Measurements from ENCODE around the gene CLIC6.
"Not testable (repeated sequence)": the region's sequence is repeated elsewhere in the genome, so short reads cannot be mapped to it uniquely, and the experiment has no call there.

The CLIC6 gene

DNA sequence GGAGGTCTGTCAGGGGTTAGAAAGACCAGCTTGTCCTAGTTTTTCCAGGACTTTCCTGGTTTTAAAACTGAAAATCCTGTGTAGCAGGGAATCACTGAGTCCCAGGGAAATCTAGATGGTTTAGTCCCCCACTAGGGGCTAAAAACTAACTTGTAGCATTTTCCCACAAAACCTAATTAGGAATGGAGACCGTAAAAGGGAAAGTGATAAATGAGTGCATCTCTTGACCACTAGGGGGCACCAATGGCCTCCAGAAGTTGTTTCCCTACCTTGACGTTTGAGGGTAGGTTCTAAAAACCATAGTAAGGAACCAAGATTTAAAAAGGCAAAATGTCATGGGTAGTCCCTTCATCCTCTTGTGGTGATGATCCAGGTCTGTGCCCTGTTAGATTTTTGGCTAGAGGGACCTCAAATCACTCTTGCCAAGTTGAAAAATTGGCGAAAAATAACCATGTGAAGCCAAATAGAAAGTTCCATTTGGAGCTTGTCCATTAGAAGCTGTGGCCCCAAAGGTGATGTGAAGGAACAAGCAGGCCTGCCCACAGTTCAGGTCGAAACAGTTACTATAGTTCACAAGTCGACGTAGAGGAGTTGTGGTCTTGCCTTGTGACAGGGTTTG lies 24.5 kb downstream of the CLIC6 start:
- peak; percentile 47 to 51 for DNase-seq

DNA sequence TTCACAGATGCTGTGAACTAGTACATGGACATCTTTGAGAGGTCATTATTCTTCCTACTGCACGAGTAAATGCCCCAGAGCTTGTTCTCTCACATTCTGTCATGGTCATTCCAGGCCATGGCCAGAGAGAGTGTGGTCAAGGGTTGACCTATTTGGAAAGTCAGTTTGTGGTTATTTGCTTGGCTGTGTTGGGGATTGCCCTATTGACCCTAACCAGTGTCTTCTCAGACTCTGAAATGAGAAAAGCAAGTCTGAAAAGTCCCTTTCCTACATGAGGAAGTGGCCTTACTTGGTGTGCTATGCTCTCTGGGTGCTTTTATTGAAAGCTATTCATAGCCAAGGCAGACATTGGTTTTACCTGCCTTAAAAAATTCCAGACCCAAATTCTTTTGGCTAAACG lies 26.6 kb downstream of the CLIC6 start:
- no peak for DNase-seq

DNA sequence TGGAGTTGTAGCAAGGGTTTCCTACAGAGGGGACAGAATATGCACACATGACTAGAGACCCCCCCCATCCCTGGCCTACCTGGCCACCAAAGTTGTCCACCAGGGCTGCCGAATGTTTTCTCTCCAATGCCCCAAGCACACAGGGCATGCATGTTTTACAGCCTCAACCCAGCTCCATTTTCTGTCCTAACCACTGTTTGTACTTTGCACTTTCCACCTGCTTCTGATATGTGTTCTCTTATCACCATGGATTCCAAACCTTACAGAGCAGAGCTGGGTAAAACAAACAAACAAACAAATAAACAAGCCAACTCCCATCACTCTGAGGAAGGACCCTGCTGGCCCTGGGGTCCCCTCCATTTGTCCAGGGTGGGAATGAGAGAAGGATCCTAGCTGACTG lies 27.3 kb downstream of the CLIC6 start:
- no peak for DNase-seq

- DNase-seq: no peak
Measured at GRCh38 chr21:34697826-34698225, 29.0 kb downstream of the CLIC6 start.

DNA sequence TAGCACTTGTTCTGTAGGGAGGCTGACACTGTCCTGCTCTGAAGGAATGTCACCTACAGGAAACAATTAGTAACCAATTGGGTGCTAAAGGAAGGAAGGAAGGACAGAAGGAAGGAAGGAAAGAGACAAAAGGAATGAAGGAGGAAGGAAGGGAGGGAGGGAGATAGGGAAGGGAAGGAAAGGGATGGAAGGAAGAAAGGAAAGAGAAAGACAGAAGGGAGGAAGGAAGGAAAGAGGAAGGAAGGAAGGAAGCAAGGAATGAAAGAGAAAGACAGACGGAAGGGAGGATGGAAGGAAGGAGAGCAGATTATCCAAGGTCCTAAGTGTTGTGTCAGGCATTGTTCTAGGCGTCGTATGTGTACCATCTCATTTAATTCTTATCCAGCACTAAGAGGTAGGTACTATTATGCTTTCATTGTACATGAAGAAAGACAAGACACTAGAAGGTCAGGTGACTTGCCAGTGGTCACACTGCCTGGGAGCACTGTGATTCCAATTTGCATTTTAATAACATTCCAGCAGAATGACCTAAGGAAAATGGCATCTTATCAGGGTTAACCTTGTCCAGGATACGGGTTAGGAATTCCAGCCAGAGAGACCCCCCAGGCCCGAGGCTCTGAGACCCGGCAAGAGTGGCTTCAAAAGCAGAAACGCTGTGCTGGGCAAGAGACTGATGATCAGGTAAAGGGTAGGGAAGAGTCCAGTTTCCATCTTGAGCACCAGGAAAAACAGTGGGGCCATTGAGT lies 29.6 kb downstream of the CLIC6 start:
- no peak for DNase-seq

GRCh38 chr21:34700605-34701004 lies 31.8 kb downstream of the CLIC6 start:
- no peak for DNase-seq

- DNase-seq: no peak
Measured at GRCh38 chr21:34701726-34702125, 32.9 kb downstream of the CLIC6 start.

DNA sequence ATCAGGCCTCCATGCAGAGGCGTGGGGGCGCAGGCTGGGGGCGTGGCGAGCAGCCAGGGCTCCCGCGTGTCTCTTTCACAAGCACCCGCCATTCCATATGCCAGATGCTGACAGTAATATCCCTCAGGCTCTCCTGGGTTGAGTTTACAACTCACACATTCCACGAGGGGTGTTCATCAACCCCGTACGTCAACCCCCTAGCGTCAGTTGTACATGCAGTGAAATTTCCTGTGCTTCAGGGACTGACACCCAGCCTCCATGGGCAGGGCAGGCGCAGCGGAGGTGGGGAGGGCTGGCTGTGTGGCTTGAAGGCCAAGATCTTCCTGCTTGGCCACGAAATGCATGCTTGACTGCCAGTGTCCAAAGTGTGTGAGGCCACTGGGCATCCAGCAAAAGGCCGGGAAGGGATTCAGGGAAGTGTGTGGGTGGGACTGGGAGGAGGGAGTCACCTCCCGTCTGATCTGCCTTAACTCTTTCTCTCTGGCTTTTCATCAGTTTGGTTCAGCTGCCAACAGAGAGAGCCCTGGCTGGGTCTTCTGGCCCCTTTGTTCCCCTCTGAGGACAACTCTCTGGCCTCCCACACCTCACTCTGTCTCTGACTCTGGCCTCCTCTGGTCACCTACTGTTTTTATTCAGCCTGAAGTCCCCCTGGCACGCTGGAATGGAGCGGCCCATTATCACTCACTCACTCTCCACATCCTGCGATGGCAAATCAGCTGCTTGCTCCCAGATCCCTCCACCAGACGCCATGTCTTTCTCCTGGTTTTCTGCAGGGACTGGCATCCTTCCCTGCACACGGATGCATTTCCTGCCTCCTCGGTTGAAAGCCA lies 33.8 kb downstream of the CLIC6 start:
- DNase-seq: no peak

- DNase-seq: no peak
Measured at GRCh38 chr21:34703571-34703970, 34.8 kb downstream of the CLIC6 start.

DNA sequence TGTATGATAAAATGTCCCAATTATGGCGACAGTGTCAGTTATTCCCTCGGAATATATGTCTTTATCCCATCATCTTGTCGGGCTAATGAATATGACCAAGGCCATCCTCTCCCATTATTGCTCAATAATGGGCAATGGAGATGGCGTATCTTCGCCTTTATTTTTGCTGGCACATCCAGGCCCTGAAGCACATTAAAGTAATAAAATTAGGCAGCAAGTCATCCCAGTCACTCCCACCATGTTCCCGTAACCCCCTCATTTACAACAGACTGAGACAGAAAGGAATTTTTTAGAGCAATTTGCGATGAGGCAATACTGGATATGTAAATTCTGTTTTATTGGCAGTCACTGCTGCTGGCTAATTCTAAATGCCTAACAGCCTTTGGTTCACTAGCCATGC lies 35.3 kb downstream of the CLIC6 start:
- no peak for DNase-seq

DNA sequence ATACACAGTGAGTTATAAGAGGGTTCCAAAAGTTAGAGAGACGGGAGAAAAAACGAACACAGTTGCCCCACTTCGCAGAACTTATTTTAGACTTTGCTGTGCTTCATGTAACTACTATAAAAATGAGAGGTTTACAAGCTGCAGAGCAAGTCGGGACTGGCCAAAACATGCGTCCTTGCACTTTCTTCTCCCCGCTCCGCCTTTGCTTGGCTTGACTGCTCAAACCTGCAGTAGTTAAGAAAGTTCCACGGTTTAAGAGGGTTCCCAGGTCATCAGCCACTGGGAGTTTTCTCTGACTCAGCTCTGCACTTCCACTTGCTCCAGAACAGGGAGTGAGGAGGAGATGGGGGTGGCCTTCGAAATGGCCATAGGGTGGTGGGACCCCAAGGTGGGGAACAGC lies 36.2 kb downstream of the CLIC6 start:
- no peak for DNase-seq

DNA sequence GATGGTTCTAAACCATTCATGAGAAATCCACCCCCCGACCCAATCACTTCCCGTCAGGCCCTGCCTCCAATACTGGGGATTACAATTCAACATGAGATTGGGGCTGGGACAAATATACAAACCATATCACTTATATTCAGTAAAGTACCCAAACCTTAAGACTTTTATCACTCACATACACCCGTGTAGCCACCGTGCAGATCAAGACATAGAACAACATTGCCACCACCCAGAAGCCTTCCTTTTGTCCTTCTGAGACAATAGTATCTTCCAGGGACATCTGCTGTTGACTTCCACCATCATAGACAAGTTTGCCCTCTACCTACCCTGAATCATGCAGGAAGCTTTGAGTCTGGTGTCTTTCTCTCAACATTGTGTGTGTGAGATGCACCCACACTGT lies 37.5 kb downstream of the CLIC6 start:
- no peak for DNase-seq

GRCh38 chr21:34707876-34708325 lies 39.1 kb downstream of the CLIC6 start:
- no peak for DNase-seq

GRCh38 chr21:34713621-34714020 lies 44.8 kb downstream of the CLIC6 start:
- DNase-seq: no peak

GRCh38 chr21:34715518-34715917 lies 46.7 kb downstream of the CLIC6 start:
- DNase-seq: no peak

DNA sequence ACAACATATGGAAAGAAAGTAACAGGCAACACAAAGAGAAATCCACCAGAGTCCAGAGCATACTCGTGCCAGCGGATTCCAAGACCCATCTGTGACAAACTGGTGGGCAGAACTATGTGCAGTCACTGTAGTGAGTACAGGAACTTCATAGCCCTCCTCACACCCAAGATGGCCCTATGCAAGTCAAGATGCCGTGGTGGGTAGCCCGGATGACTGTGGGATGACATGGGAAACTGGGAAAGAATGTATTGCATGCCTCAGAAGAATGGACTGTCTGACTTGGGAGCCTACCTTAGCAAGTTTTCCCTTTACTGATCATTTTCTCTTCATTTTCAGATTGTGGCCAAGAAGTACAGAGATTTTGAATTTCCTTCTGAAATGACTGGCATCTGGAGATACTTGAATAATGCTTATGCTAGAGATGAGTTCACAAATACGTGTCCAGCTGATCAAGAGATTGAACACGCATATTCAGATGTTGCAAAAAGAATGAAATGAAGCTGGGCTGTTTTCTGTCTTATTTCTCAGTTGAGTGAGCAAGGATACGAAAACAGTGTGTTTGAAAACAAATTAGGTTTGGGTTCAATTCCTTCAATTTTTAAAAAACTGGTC lies 47.3 kb downstream of the CLIC6 start:
- no peak for DNase-seq

DNA sequence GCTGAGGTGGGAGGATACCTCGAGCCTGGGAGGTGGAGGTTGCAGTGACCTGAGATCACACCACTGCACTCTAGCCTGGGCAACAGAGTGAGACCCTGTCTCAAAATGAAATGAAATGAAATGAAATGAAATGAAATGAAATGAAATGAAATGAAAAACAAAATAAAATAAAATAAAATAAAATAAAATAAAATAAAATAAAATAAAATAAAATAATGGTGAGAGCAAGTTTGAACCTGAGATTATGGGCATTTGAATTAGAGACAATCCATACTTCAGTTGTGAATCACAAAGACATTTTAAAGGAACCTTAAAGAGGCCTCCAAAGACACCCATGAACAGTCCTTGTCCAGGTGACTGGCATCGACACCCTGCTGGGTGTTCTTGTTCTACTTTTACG lies 49.7 kb downstream of the CLIC6 start:
- not testable (repeated sequence) for DNase-seq

DNA sequence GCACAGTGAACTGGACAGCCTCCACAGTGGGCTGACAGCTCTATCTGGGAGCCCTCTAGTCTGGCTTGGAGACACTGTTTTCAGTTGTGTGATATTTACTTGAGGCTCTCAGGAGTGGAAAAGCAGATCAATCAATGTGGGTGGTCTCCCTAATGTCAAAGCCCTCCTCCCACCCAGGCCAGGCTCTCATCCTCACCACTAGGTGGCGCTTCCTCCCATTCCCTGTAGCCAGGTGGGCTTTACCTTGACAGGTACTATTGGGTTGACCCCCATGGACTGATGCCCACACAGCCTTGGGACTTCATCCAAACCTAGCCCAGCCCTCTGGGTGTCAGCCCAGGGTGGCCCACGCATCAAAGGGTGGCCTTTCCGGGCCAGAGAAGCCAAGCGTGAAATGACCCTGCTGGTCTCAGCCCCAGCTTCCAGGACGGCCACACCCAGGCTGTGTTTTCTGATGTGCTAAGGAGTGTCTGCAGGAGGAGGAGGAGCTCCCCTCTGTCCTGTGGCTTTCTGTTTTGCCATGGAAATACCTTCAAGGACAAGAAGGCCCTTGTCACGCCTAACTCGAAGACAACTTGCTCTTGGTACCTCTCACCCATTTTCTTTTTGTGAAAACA lies 54.0 kb downstream of the CLIC6 start:
- peak; percentile 22 to 34 for DNase-seq

- DNase-seq: no peak
Measured at GRCh38 chr21:34724131-34724856, 55.5 kb downstream of the CLIC6 start.

DNA sequence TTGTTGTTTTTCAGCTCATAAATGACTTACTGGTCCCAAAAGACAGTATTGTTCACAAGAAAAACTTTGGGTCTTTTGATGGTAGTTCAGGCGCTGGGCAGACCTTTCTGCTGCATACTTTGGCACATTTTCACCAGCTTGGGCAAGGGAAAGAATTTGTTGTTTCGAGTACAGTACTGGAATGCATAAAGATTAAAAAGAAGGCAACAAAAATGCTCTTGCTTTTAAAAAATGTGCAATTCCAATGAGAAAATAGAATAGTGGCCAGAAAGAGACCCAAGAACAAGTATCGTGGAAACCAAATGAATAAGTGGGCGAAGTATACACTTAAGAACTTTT lies 56.0 kb downstream of the CLIC6 start:
- no peak for DNase-seq

- no peak for DNase-seq
Measured at GRCh38 chr21:34726627-34727337, 58.0 kb downstream of the CLIC6 start.

DNA sequence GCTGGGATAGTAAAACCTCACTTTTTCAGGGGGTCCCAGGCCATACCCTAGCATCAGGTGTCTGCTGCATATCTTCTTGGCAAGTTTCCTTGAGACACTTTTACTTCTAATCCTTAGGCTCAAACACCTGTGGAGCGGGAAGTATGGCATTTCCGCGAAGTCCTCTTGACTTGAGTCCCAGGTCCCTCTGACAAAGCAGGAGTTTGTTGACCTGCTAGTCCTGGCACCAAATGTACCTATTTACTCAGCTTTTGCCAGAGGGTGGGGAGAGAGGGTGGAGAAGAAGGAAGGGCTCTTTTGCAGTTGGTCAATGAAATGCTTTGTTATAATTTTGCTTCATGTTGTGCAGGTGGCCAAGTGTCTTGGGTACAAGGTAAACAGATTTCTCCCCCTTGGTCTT lies 59.7 kb downstream of the CLIC6 start:
- DNase-seq: no peak
